CD4-positive, alpha-beta memory T cell (primary cell): ENCODE data around the gene ATXN7L1. TPM values are rescaled to one million over a fixed set of nuclear protein-coding genes. Genes with fewer than 3 reads are reported as not detected.
A peak's percentile ranks its signal among the peaks of the same experiment; 100 is the strongest.

ENCODE experiments used
- CTCF ChIA-PET: fragments of 350-600 bp; sonication (Branson Sonifier 250); formaldehyde crosslinking; loops from one replicate; lab custom pipeline; 2021; ENCODE audit warnings: inconsistent platforms; ENCODE audit not compliant: partially characterized antibody; lab: Charles Lee
- POLR2A ChIA-PET: fragments of 350-600 bp; sonication (Branson Sonifier 250); formaldehyde crosslinking; loops from one replicate; lab custom pipeline; 2021; ENCODE audit not compliant: partially characterized antibody; lab: Charles Lee
- DNase-seq, 5 donors: peaks; one replicate each; pipeline versions ENCODE4 v3.0.0 to v3.0.0-alpha.2; 2020 to 2022; ENCODE audit warnings: mixed read lengths in 1 of 5
- H3K27ac ChIP-seq: one replicate; pipeline ENCODE4 v1.7.0; 2013; ENCODE audit warnings: low read depth, low read length
- H3K27me3 ChIP-seq: 2 replicates; pipeline ENCODE4 v1.7.0; 2013; ENCODE audit warnings: mild to moderate bottlenecking, low read length, moderate library complexity; ENCODE audit not compliant: insufficient read depth
- H3K36me3 ChIP-seq: 2 replicates; pipeline ENCODE4 v1.7.0; 2013; ENCODE audit warnings: mild to moderate bottlenecking, low read length, moderate library complexity; ENCODE audit not compliant: insufficient read depth
- H3K4me1 ChIP-seq: 2 replicates; pipeline ENCODE4 v1.7.0; 2013; ENCODE audit warnings: mild to moderate bottlenecking, low read length, moderate library complexity; ENCODE audit not compliant: insufficient read depth
- H3K4me3 ChIP-seq, 2 donors: one replicate each; pipeline ENCODE4 v1.7.0; 2013; ENCODE audit warnings: low read length in 2 of 2, mild to moderate bottlenecking in 1 of 2
- H3K9me3 ChIP-seq, 2 donors: one replicate each; pipeline ENCODE4 v1.7.0; 2013; ENCODE audit warnings: low read length in 2 of 2, control low read depth in 1 of 2; ENCODE audit not compliant: control insufficient read depth in 1 of 2
- H3K27ac Mint-ChIP-seq, 7 donors: one replicate each; pipeline ENCODE4 v1.8.0; 2020 to 2021; ENCODE audit warnings: mixed read lengths in 7 of 7, mild to moderate bottlenecking in 6 of 7, inconsistent platforms in 3 of 7, moderate library complexity in 3 of 7
- H3K27me3 Mint-ChIP-seq, 2 donors: one replicate each; pipeline ENCODE4 v1.8.0; 2020 to 2021; ENCODE audit warnings: mixed read lengths in 2 of 2
- H3K36me3 Mint-ChIP-seq, 2 donors: one replicate each; pipeline ENCODE4 v1.8.0; 2020 to 2021; ENCODE audit warnings: mixed read lengths in 2 of 2, inconsistent platforms in 1 of 2, mild to moderate bottlenecking in 1 of 2
- H3K4me1 Mint-ChIP-seq, 4 donors: one replicate each; pipeline ENCODE4 v1.8.0; 2020 to 2021; ENCODE audit warnings: mixed read lengths in 4 of 4, mild to moderate bottlenecking in 1 of 4
- H3K4me3 Mint-ChIP-seq, 8 donors: one replicate each; pipeline ENCODE4 v1.8.0; 2020 to 2021; ENCODE audit warnings: mixed read lengths in 8 of 8, mild to moderate bottlenecking in 7 of 8, moderate library complexity in 6 of 8, inconsistent platforms in 3 of 8
- H3K9me3 Mint-ChIP-seq, 8 donors: one replicate each; pipeline ENCODE4 v1.8.0; 2020 to 2021; ENCODE audit warnings: mixed read lengths in 8 of 8, mild to moderate bottlenecking in 5 of 8, inconsistent platforms in 3 of 8, moderate library complexity in 1 of 8
- intact Hi-C: fragments of 100-400 bp; cut with micrococcal nuclease; formaldehyde crosslinking; loops from one replicate; pipeline ENCODE4 v1.15.1; 2023
- polyA plus RNA-seq, 2 donors: library from polyadenylated mRNA; unstranded; fragments of 300-500 nt; fragmentation: Illumina TruSeq; gene quantifications; one replicate each; pipeline ENCODE4 v1.2.3, GENCODE V29; 2021
- total RNA-seq, 2 experiments: library from RNA; stranded (reverse); gene quantifications; one replicate each; pipeline ENCODE4 v1.2.3, GENCODE V29; 2021

The ATXN7L1 gene
- total and polyA plus RNA-seq, 4 experiments from 2014 or later = 8.7 to 62.2 (median 42.6) TPM

DNA sequence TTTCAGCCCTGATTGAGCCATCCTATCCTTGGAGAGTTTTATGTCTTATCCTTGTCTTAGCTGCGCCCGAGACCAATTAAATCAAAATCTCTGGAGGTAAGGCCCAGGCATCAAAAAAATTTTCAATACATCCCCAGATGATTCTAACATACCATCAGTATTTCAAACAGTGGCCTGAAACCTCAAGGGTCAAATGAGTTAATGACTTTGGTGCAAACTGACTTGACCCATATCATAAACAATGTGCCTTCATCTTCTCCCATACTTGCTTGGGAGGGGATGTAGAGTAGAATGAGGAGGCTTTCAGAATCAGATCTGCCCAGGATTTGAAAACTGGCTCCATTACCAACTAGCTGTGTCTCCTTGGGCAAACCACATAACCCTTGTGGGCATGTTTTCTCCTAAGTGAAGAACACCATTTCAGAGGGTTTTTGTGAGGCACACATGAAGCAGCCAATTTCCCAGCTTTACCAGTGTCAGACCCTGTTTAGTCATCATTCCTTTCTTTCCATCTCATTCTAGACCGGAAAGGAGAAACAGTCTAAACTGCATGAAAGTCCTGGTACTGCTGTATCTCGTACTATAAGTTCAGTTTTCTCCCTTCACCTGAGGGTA, 35.7 kb upstream of the ATXN7L1 start:
- H3K9me3 Mint-ChIP-seq = peaks cover 0 to 5% (median 3%) of the 10 kb centered on the region in 8 donors
- no peaks in the 10 kb centered on the region for H3K27me3 Mint-ChIP-seq
- Histone ChIP-seq H3K4me3 (no peak overlapping the region), H3K4me1 (no peaks in the 10 kb centered on the region), H3K27me3 (no peaks in the 10 kb centered on the region), H3K9me3 (no peaks in the 10 kb centered on the region), H3K36me3 (peaks cover 7% of the 10 kb centered on the region), H3K27ac (no peak overlapping the region)
- CTCF ChIA-PET = interaction anchor here (0.9 kb wide), 1 partner anchor 35 kb away, joined by 3 read pairs; no protein-coding TSS in a partner anchor
- H3K27ac Mint-ChIP-seq = no peak overlapping the region
- POLR2A ChIA-PET = no interaction called here
- peaks cover 18 to 29% of the 10 kb centered on the region in 2 donors for H3K36me3 Mint-ChIP-seq
- H3K4me1 Mint-ChIP-seq = peaks cover 0 to 5% (median 1%) of the 10 kb centered on the region in 4 donors
- H3K4me3 Mint-ChIP-seq = no peak overlapping the region
- intact Hi-C loops = no loop called here
- DNase-seq = no peak

DNA sequence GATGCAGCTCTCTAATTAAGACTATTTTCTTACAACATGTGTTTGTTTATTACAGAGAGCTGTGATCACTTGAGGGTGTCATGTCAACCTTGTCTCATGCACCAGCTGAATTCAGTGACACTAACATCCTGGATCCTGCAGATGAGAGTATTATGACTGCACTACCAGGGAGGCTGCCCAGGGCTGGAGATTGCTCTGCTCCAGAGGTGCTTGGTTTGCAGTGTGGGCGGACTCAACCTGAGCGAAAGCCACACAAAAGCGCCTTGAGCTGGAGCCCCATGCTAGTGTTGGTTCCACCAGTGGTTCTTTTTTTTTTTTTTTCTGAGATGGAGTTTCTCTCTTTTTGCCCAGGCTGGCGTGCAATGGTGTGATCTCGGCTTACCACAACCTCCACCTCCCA, 33.8 kb upstream of the ATXN7L1 start:
- Histone ChIP-seq H3K36me3 (peaks cover 7% of the 10 kb centered on the region), H3K4me3 (no peak overlapping the region), H3K27me3 (no peaks in the 10 kb centered on the region), H3K4me1 (no peaks in the 10 kb centered on the region), H3K27ac (no peak overlapping the region), H3K9me3 (no peaks in the 10 kb centered on the region)
- intact Hi-C loops = no loop called here
- Mint-ChIP-seq H3K27me3 (no peaks in the 10 kb centered on the region), H3K4me3 (no peak overlapping the region), H3K36me3 (peaks cover 15 to 21% of the 10 kb centered on the region in 2 donors), H3K9me3 (peaks cover 0 to 5% (median 3%) of the 10 kb centered on the region in 8 donors), H3K27ac (no peak overlapping the region), H3K4me1 (peaks cover 0 to 5% (median 1%) of the 10 kb centered on the region in 4 donors)
- CTCF ChIA-PET = interaction anchor here (0.8 to 1.5 kb wide), 2 partner anchors 33 to 253 kb away, joined by 3 to 5 read pairs; no protein-coding TSS in a partner anchor
- no peak for DNase-seq
- POLR2A ChIA-PET = interaction anchor here (0.6 kb wide), 1 partner anchor 26 kb away, joined by 3 read pairs; no protein-coding TSS in a partner anchor

DNA sequence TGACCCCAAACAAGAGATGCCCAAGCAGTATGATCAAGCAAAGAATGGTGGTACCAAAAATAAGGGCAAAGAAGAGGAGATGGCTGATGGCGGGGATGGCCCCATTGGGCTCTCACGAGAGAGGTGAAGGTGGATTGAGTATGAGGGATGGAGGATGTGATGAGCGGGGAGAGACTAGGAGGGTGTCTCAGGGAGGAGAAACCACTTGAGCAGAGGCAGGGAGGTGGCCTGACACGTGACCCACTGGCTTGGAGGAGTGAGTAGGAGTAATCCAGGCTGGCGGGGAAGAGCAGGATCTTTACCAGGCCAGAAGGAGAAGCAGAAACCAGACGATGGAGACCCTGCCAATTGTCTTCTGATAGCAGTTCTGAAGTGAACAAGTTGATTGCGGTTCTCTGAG, 33.3 kb upstream of the ATXN7L1 start:
- DNase-seq = no peak
- Mint-ChIP-seq H3K9me3 (peaks cover 0 to 5% (median 4%) of the 10 kb centered on the region in 8 donors), H3K4me1 (peaks cover 0 to 5% (median 2%) of the 10 kb centered on the region in 4 donors), H3K36me3 (peaks cover 15 to 25% of the 10 kb centered on the region in 2 donors), H3K27ac (peak overlapping the region in 2 of 7 donors; percentile 26 to 65), H3K4me3 (no peak overlapping the region), H3K27me3 (no peaks in the 10 kb centered on the region)
- H3K4me1 ChIP-seq = no peaks in the 10 kb centered on the region
- H3K36me3 ChIP-seq = peaks cover 7% of the 10 kb centered on the region
- CTCF ChIA-PET = interaction anchor here (0.8 to 1.5 kb wide), 2 partner anchors 32 to 253 kb away, joined by 3 to 5 read pairs; no protein-coding TSS in a partner anchor
- H3K4me3 ChIP-seq = no peak overlapping the region
- intact Hi-C loops = no loop called here
- H3K9me3 ChIP-seq = no peaks in the 10 kb centered on the region
- H3K27me3 ChIP-seq = no peaks in the 10 kb centered on the region
- H3K27ac ChIP-seq = no peak overlapping the region
- POLR2A ChIA-PET = interaction anchor here (0.6 kb wide), 1 partner anchor 26 kb away, joined by 3 read pairs; no protein-coding TSS in a partner anchor

DNA sequence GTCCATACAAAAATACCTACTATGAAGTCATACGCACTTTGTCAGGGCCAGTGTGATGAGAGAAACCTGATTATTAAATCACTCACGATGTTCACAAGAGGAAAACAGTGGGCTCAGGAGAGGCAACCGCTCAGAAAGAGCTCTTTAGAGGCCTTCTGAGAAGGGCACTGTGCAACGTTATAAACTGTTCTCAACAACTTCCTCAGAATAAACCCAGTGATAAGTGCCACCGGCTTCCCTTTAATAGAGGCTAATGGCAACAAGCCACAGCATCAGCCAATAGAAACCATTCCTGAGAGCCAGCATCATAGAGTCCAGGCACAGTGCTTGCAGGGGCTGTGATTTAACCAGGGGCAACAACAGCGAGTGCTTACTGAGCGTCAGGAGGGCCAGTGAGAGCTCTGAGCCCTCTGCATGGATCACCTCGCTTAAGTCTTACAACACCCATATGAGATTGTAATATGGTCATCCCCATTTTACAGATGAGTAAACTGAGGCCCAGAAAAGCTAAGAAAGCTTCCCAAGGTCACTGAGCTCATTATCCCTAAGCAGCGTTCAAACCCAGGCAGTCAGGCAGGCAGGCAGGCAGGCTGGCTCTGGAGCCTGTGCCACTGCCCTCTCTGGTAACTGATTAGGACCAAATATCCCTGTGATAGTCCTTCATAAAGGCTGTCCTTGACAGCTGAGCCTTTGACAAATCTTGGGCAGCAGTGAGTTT, 30.9 kb upstream of the ATXN7L1 start:
- Mint-ChIP-seq H3K4me3 (no peak overlapping the region), H3K4me1 (peaks cover 0 to 5% (median 2%) of the 10 kb centered on the region in 4 donors), H3K27ac (peak overlapping the region in 1 of 7 donors; percentile 69), H3K9me3 (peaks cover 0 to 5% (median 4%) of the 10 kb centered on the region in 8 donors), H3K36me3 (peaks cover 15 to 24% of the 10 kb centered on the region in 2 donors), H3K27me3 (no peaks in the 10 kb centered on the region)
- Histone ChIP-seq H3K27me3 (no peaks in the 10 kb centered on the region), H3K9me3 (no peaks in the 10 kb centered on the region), H3K36me3 (peaks cover 4% of the 10 kb centered on the region), H3K27ac (no peak overlapping the region), H3K4me1 (no peaks in the 10 kb centered on the region), H3K4me3 (no peak overlapping the region)
- intact Hi-C loops = no loop called here
- POLR2A ChIA-PET = no interaction called here
- CTCF ChIA-PET = no interaction called here
- DNase-seq = no peak

DNA sequence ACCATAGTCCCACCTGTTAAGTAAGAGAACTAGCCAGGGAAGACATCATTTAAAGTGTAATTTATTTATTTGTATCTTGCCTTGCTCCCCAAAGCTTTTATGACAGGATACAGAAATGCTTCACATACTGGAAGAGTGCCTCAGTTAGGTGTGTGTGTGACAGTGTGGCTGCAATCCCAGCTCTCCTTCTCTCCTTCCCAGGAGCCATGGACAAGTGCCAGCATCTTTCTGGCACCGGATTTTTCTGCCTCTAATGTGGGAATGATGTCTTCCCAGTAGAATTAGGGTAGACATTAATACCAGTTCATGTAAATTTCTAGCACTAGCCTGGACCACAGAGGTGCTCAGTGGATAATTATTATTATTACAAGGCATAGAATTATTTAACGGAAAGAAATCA, 30.3 kb upstream of the ATXN7L1 start:
- intact Hi-C loops = no loop called here
- no peaks in the 10 kb centered on the region for H3K9me3 ChIP-seq
- CTCF ChIA-PET = no interaction called here
- H3K36me3 ChIP-seq = no peaks in the 10 kb centered on the region
- no peaks in the 10 kb centered on the region for H3K27me3 Mint-ChIP-seq
- H3K36me3 Mint-ChIP-seq = peaks cover 10 to 18% of the 10 kb centered on the region in 2 donors
- DNase-seq = no peak
- H3K27ac Mint-ChIP-seq = no peak overlapping the region
- H3K4me1 Mint-ChIP-seq = peaks cover 0 to 5% (median 2%) of the 10 kb centered on the region in 4 donors
- no peak overlapping the region for H3K4me3 ChIP-seq
- H3K27ac ChIP-seq = no peak overlapping the region
- POLR2A ChIA-PET = no interaction called here
- H3K9me3 Mint-ChIP-seq = peaks cover 0 to 5% (median 4%) of the 10 kb centered on the region in 8 donors
- no peak overlapping the region for H3K4me3 Mint-ChIP-seq
- H3K4me1 ChIP-seq = no peaks in the 10 kb centered on the region
- no peaks in the 10 kb centered on the region for H3K27me3 ChIP-seq

DNA sequence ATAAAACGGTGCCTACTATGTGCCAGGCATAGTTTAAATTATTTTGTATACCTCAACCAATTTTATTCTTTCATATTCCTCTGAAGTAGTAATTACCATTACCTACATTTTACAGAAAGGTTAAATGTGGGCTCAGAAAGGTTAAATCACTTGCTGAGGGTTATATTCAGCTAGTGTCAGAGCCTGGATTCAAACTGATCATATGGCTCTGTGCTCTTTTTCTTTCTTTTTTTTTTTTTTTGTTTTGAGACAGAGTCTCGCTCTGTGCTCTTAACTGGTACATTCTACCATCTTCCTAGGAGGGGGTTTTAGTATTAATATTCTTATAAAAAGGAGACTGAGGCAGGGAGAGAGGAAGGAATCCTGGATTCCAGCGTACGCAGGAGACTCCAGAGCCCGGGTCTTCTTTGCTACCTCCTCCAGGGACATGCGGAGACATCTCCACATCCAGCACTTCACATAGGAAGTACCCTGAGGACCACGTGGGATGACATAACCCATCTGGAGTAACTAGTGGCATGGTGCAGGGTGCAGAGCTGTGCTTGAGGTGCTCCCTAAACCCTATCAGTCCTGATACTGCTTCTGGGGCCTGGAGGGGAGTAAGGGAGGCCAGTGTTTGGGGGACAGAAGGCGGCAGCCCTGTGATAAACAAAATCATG, 29.6 kb upstream of the ATXN7L1 start:
- Histone ChIP-seq H3K4me1 (no peaks in the 10 kb centered on the region), H3K36me3 (no peaks in the 10 kb centered on the region), H3K4me3 (no peak overlapping the region), H3K27me3 (no peaks in the 10 kb centered on the region), H3K27ac (no peak overlapping the region), H3K9me3 (no peaks in the 10 kb centered on the region)
- no peak overlapping the region for H3K4me3 Mint-ChIP-seq
- H3K27ac Mint-ChIP-seq = peak overlapping the region in 1 of 7 donors; percentile 63
- DNase-seq = no peak
- H3K27me3 Mint-ChIP-seq = no peaks in the 10 kb centered on the region
- intact Hi-C loops = no loop called here
- POLR2A ChIA-PET = interaction anchor here (1.0 kb wide), 1 partner anchor 11 kb away, joined by 3 read pairs; no protein-coding TSS in a partner anchor
- CTCF ChIA-PET = no interaction called here
- peaks cover 7 to 15% of the 10 kb centered on the region in 2 donors for H3K36me3 Mint-ChIP-seq
- peaks cover 0 to 5% (median 4%) of the 10 kb centered on the region in 8 donors for H3K9me3 Mint-ChIP-seq
- peaks cover 0 to 5% (median 2%) of the 10 kb centered on the region in 4 donors for H3K4me1 Mint-ChIP-seq
